Neural progenitor cell (in vitro differentiated cells): ENCODE data around the gene CUL2. TPM values are rescaled to one million over a fixed set of nuclear protein-coding genes. Genes with fewer than 3 reads are reported as not detected.

ENCODE experiments used
- DNase-seq: peaks from one replicate; pipeline ENCODE4 v3.0.0-alpha.2; 2016; ENCODE audit warnings: low spot score
- H2AFZ ChIP-seq: fragments of 200-600 bp; sonication (generic); replicated peaks from 2 replicates; pipeline ENCODE4 v1.6.1; 2016; ENCODE audit warnings: antibody characterized with exemption
- H3F3A ChIP-seq: fragments of 200-600 bp; sonication (generic); 2 replicates; pipeline ENCODE4 v1.6.1; 2016; ENCODE audit warnings: antibody characterized with exemption, low read depth
- H3K27ac ChIP-seq: fragments of 200-600 bp; sonication (generic); 2 replicates; pipeline ENCODE4 v1.5.1; 2016; ENCODE audit warnings: mild to moderate bottlenecking
- H3K27me3 ChIP-seq: fragments of 200-600 bp; sonication (generic); 2 replicates; pipeline ENCODE4 v1.6.1; 2016; ENCODE audit warnings: mild to moderate bottlenecking, moderate library complexity
- H3K36me3 ChIP-seq: fragments of 200-600 bp; sonication (generic); 2 replicates; pipeline ENCODE4 v1.5.1; 2016
- H3K4me1 ChIP-seq: fragments of 200-600 bp; sonication (generic); 2 replicates; pipeline ENCODE4 v1.6.1; 2016; ENCODE audit warnings: mixed run types
- H3K4me2 ChIP-seq: fragments of 200-600 bp; sonication (generic); 2 replicates; pipeline ENCODE4 v1.6.1; 2016
- H3K4me3 ChIP-seq: fragments of 200-600 bp; sonication (generic); 2 replicates; pipeline ENCODE4 v1.5.1; 2016
- H3K79me2 ChIP-seq: fragments of 200-600 bp; sonication (generic); 2 replicates; pipeline ENCODE4 v1.6.1; 2016; ENCODE audit warnings: low read depth
- H3K9ac ChIP-seq: fragments of 200-600 bp; sonication (generic); 2 replicates; pipeline ENCODE4 v1.6.1; 2016
- H3K9me3 ChIP-seq: fragments of 200-600 bp; sonication (generic); 2 replicates; pipeline ENCODE4 v1.5.1; 2016; ENCODE audit warnings: low read depth
- H4K20me1 ChIP-seq: fragments of 200-600 bp; sonication (generic); 2 replicates; pipeline ENCODE4 v1.6.1; 2016; ENCODE audit warnings: low read depth
- H3K27ac Mint-ChIP-seq: 3 replicates; pipeline ENCODE4 v1.8.0; 2021; ENCODE audit warnings: mixed read lengths
- H3K27me3 Mint-ChIP-seq: 2 replicates; pipeline ENCODE4 v1.8.0; 2022; ENCODE audit warnings: low read depth, mild to moderate bottlenecking, inconsistent platforms, moderate library complexity, mixed read lengths; ENCODE audit not compliant: insufficient read depth
- H3K36me3 Mint-ChIP-seq: 3 replicates; pipeline ENCODE4 v1.8.0; 2021; ENCODE audit warnings: mixed read lengths
- H3K4me1 Mint-ChIP-seq: 3 replicates; pipeline ENCODE4 v1.8.0; 2021; ENCODE audit warnings: mixed read lengths
- H3K4me3 Mint-ChIP-seq: 3 replicates; pipeline ENCODE4 v1.8.0; 2021; ENCODE audit warnings: mild to moderate bottlenecking, moderate library complexity, mixed read lengths
- H3K9me3 Mint-ChIP-seq: 3 replicates; pipeline ENCODE4 v1.8.0; 2020; ENCODE audit warnings: mixed read lengths
- CTCF ChIP-seq: fragments of 200-600 bp; sonication (generic); IDR thresholded peaks from 2 replicates; pipeline ENCODE4 v1.5.1; 2017; ENCODE audit warnings: antibody characterized with exemption, mild to moderate bottlenecking
- EZH2 ChIP-seq: fragments of 200-600 bp; sonication (generic); IDR thresholded peaks from 2 replicates; pipeline ENCODE4 v1.6.1; 2017; ENCODE audit warnings: antibody characterized with exemption, mild to moderate bottlenecking, moderate library complexity
- EZH2phosphoT487 ChIP-seq: fragments of 200-600 bp; sonication (generic); IDR thresholded peaks from 2 replicates; pipeline ENCODE4 v1.6.1; 2017; ENCODE audit warnings: antibody characterized with exemption
- total RNA-seq: library from RNA; depleted of rRNA; stranded (reverse); fragments of >200 nt; gene quantifications from 2 replicates; pipeline ENCODE4 v1.2.3, GENCODE V29; 2015; ENCODE audit warnings: low replicate concordance

The CUL2 gene
- total RNA-seq, 1 donor from 2014 or later = 40.3 TPM

DNA sequence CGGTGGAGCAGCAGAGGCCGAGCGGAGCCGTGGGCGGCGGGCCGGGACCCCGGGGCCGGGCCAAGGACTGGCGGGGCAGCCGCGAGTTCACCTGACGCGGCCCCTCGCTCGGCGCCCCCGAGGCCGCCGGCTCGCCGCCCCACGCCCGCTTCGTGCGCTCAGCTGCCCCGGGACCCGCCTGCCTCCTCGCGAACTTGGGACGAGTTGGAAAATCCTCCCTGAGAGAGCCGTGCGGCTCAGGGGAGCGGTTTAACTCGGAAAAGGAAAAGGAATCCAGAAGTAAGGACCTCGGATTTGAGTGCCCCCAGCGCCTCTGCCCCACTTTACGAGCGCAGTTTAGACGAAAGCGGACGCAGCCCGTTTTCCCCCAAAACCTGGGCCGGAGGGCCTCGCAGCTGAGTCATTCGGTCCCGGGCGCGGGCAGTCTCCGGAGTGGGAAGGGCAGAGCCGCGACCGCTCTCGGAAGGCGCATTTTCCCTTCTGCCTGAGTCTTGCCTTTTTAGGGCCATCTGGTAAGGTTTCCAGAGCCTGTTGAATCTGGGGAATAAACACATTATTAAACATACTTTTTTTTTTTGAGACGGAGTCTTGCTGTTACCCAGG, 37.2 kb upstream of the CUL2 start:
- H3K27ac ChIP-seq = peak overlapping the region; percentile 98
- TF ChIP-seq EZH2phosphoT487 = no peak
- no peak for TF ChIP-seq CTCF
- TF ChIP-seq EZH2 = no peak
- peaks cover 3% of the 10 kb centered on the region for H3K36me3 ChIP-seq
- H3K27me3 Mint-ChIP-seq = peaks cover 3% of the 10 kb centered on the region
- H3K4me1 ChIP-seq = peaks cover 4% of the 10 kb centered on the region
- H2AFZ ChIP-seq = peak overlapping the region; percentile 82
- H3K79me2 ChIP-seq = peaks cover 48% of the 10 kb centered on the region
- peak overlapping the region; percentile 88 for H3K9ac ChIP-seq
- peaks cover 23% of the 10 kb centered on the region for H3K4me1 Mint-ChIP-seq
- H3F3A ChIP-seq = peaks cover 15% of the 10 kb centered on the region
- no peaks in the 10 kb centered on the region for H3K9me3 Mint-ChIP-seq
- peak overlapping the region; percentile 78 for H3K4me2 ChIP-seq
- no peak for DNase-seq
- peak overlapping the region; percentile 96 for H3K27ac Mint-ChIP-seq
- H3K36me3 Mint-ChIP-seq = peaks cover 5% of the 10 kb centered on the region
- no peaks in the 10 kb centered on the region for H3K27me3 ChIP-seq
- peak overlapping the region; percentile 92 for H3K4me3 Mint-ChIP-seq
- H3K4me3 ChIP-seq = peak overlapping the region; percentile 79
- no peaks in the 10 kb centered on the region for H4K20me1 ChIP-seq
- H3K9me3 ChIP-seq = no peaks in the 10 kb centered on the region

- Mint-ChIP-seq H3K4me1 (peaks cover 23% of the 10 kb centered on the region), H3K36me3 (peaks cover 5% of the 10 kb centered on the region), H3K27ac (peak within 1 kb of the TSS; percentile 96), H3K4me3 (peak within 1 kb of the TSS; percentile 92), H3K9me3 (no peaks in the 10 kb centered on the region), H3K27me3 (peaks cover 3% of the 10 kb centered on the region)
- peaks cover 4% of the 10 kb centered on the region for H3K4me1 ChIP-seq
- no peak for TF ChIP-seq EZH2
- peak; percentile 96 for TF ChIP-seq CTCF
- TF ChIP-seq EZH2phosphoT487 = peak; percentile 40
- H3K9me3 ChIP-seq = no peaks in the 10 kb centered on the region
- H3K4me3 ChIP-seq = peak within 1 kb of the TSS; percentile 79
- DNase-seq = peak; percentile 99
- H2AFZ ChIP-seq = peak within 1 kb of the TSS; percentile 82
- H3K27ac ChIP-seq = peak within 1 kb of the TSS; percentile 98
- peaks cover 41% of the 10 kb centered on the region for H3K79me2 ChIP-seq
- H3F3A ChIP-seq = peaks cover 15% of the 10 kb centered on the region
- H3K4me2 ChIP-seq = peak within 1 kb of the TSS; percentile 78
- H3K9ac ChIP-seq = peak within 1 kb of the TSS; percentile 88
- no peaks in the 10 kb centered on the region for H4K20me1 ChIP-seq
- peaks cover 3% of the 10 kb centered on the region for H3K36me3 ChIP-seq
- no peaks in the 10 kb centered on the region for H3K27me3 ChIP-seq
Observed at GRCh38 chr10:35126530-35127288, 36.6 kb upstream of the CUL2 start, which contains the start of gene CREM. CREM (plus strand) TSS chr10:35126846; CDS start chr10:35137836, 10,990 bp downstream.

- Mint-ChIP-seq H3K27ac (peak overlapping the region; percentile 70), H3K36me3 (peaks cover 5% of the 10 kb centered on the region), H3K27me3 (peaks cover 3% of the 10 kb centered on the region), H3K4me3 (peak overlapping the region; percentile 90), H3K9me3 (no peaks in the 10 kb centered on the region), H3K4me1 (peaks cover 23% of the 10 kb centered on the region)
- H2AFZ ChIP-seq = peak overlapping the region; percentile 65
- DNase-seq = no peak
- peak overlapping the region; percentile 79 for H3K4me3 ChIP-seq
- no peak overlapping the region for H3K9ac ChIP-seq
- H3K27ac ChIP-seq = no peak overlapping the region
- H3K4me2 ChIP-seq = peak overlapping the region; percentile 69
- no peaks in the 10 kb centered on the region for H3K9me3 ChIP-seq
- peaks cover 36% of the 10 kb centered on the region for H3K79me2 ChIP-seq
- no peaks in the 10 kb centered on the region for H3K36me3 ChIP-seq
- peaks cover 4% of the 10 kb centered on the region for H3K4me1 ChIP-seq
- TF ChIP-seq EZH2 (no peak), EZH2phosphoT487 (no peak), CTCF (no peak)
- H4K20me1 ChIP-seq = no peaks in the 10 kb centered on the region
- peaks cover 15% of the 10 kb centered on the region for H3F3A ChIP-seq
- no peaks in the 10 kb centered on the region for H3K27me3 ChIP-seq
Observed at GRCh38 chr10:35126062-35126529, 36.0 kb upstream of the CUL2 start.
